PC-9 (cell line): ENCODE results near the gene PIP5K1B. TPM values are rescaled to one million over a fixed set of nuclear protein-coding genes. Genes with fewer than 3 reads are reported as not detected.

Source experiments
- BruUV-seq: library from RNA; stranded (reverse); fragments of 400-500 nt; replicated peaks from 2 replicates; lab custom pipeline; 2021; lab: Mats Ljungman, UMichigan
- CTCF ChIA-PET: fragments of 300-600 bp; sonication (Branson Sonifier 250); formaldehyde crosslinking; loops from one replicate; lab custom pipeline; 2022; ENCODE audit warnings: antibody characterized with exemption; lab: Charles Lee
- POLR2A ChIA-PET: fragments of 300-600 bp; sonication (Branson Sonifier 250); formaldehyde crosslinking; loops from one replicate; lab custom pipeline; 2022; ENCODE audit warnings: antibody characterized with exemption; ENCODE audit not compliant: unreplicated experiment; lab: Charles Lee
- DNase-seq, 2 experiments: peaks; one replicate each; pipeline versions ENCODE4 v3.0.0 to v3.0.0-alpha.2; 2015 to 2022; ENCODE audit warnings: mixed read lengths in 1 of 2
- H2AFZ ChIP-seq: fragments of 200-600 bp; sonication (generic); 2 replicates; pipeline ENCODE4 v1.8.1; 2017; ENCODE audit warnings: antibody characterized with exemption
- H3F3A ChIP-seq: fragments of 200-600 bp; sonication (generic); 2 replicates; pipeline ENCODE4 v1.8.1; 2017; ENCODE audit warnings: antibody characterized with exemption, mild to moderate bottlenecking, low read depth; ENCODE audit not compliant: insufficient read depth
- H3K27ac ChIP-seq: fragments of 200-600 bp; sonication (generic); 2 replicates; pipeline ENCODE4 v1.6.1; 2016; ENCODE audit warnings: mixed run types
- H3K27me3 ChIP-seq: fragments of 200-600 bp; sonication (generic); 2 replicates; pipeline ENCODE4 v1.6.1; 2016; ENCODE audit warnings: low read depth, mixed run types; ENCODE audit not compliant: insufficient read depth
- H3K36me3 ChIP-seq: fragments of 200-600 bp; sonication (generic); 2 replicates; pipeline ENCODE4 v1.6.1; 2016; ENCODE audit warnings: low read depth, mixed run types
- H3K4me1 ChIP-seq: fragments of 200-600 bp; sonication (generic); replicated peaks from 2 replicates; pipeline ENCODE4 v1.6.1; 2016; ENCODE audit warnings: mixed run types; ENCODE audit not compliant: insufficient read depth
- H3K4me2 ChIP-seq: fragments of 200-600 bp; sonication (generic); 2 replicates; pipeline ENCODE4 v1.6.1; 2017; ENCODE audit warnings: mixed run types
- H3K4me3 ChIP-seq: fragments of 200-600 bp; sonication (generic); 2 replicates; pipeline ENCODE4 v1.6.1; 2016; ENCODE audit warnings: mixed run types
- H3K79me2 ChIP-seq: fragments of 200-600 bp; sonication (generic); 2 replicates; pipeline ENCODE4 v1.6.1; 2017; ENCODE audit warnings: low read depth, mixed run types
- H3K9me2 ChIP-seq: fragments of 200-600 bp; sonication (generic); 2 replicates; pipeline ENCODE4 v1.8.1; 2017; ENCODE audit warnings: mild to moderate bottlenecking; ENCODE audit not compliant: insufficient read depth
- H3K9me3 ChIP-seq: fragments of 200-600 bp; sonication (generic); 2 replicates; pipeline ENCODE4 v1.8.1; 2016; ENCODE audit warnings: low read depth; ENCODE audit not compliant: insufficient read depth
- H4K20me1 ChIP-seq: fragments of 200-600 bp; sonication (generic); 2 replicates; pipeline ENCODE4 v1.8.1; 2017; ENCODE audit not compliant: insufficient read depth
- CTCF ChIP-seq: fragments of 200-600 bp; sonication (generic); conservative IDR thresholded peaks from 2 replicates; pipeline ENCODE4 v1.6.1; 2017; ENCODE audit warnings: mixed run types, antibody characterized with exemption, mild to moderate bottlenecking, moderate library complexity
- EZH2 ChIP-seq: fragments of 200-600 bp; sonication (generic); IDR thresholded peaks from 2 replicates; pipeline ENCODE4 v1.8.0; 2017; ENCODE audit warnings: antibody characterized with exemption, low read depth
- intact Hi-C: fragments of 100-400 bp; cut with micrococcal nuclease; formaldehyde crosslinking; loops from one replicate; pipeline ENCODE4 v1.10.0; 2022; ENCODE audit not compliant: unreplicated experiment
- total RNA-seq: library from RNA; stranded (reverse); gene quantifications from 2 replicates; pipeline ENCODE4 v1.2.3, GENCODE V29; 2021

Gene PIP5K1B
- total RNA-seq, 1 experiment from 2014 or later: not detected

GRCh38 chr9:68978501-68978900 is 273.5 kb downstream of the PIP5K1B start:
- DNase-seq: no peak
- Histone ChIP-seq H2AFZ (no peak overlapping the region), H3K4me2 (no peak overlapping the region), H3K9me3 (no peaks in the 10 kb centered on the region), H4K20me1 (no peaks in the 10 kb centered on the region), H3K9me2 (no peaks in the 10 kb centered on the region), H3F3A (no peaks in the 10 kb centered on the region), H3K27me3 (peaks cover 15% of the 10 kb centered on the region; the same call in 1 of the 2 replicates), H3K27ac (no peak overlapping the region), H3K4me3 (no peak overlapping the region), H3K36me3 (no peaks in the 10 kb centered on the region), H3K79me2 (no peaks in the 10 kb centered on the region), H3K4me1 (no peaks in the 10 kb centered on the region)
- TF ChIP-seq EZH2 (no peak), CTCF (no peak)
- ChIA-PET POLR2A (no interaction called here), CTCF (no interaction called here)
- BruUV-seq: no TSS peak
- intact Hi-C loops: no loop called here

GRCh38 chr9:68979538-68980314 is 274.7 kb downstream of the PIP5K1B start:
- H4K20me1 ChIP-seq: no peaks in the 10 kb centered on the region
- peaks cover 15% of the 10 kb centered on the region; the same call in 1 of the 2 replicates for H3K27me3 ChIP-seq
- H3K9me2 ChIP-seq: no peaks in the 10 kb centered on the region
- H3K4me2 ChIP-seq: no peak overlapping the region
- H3K4me3 ChIP-seq: no peak overlapping the region
- no peaks in the 10 kb centered on the region for H3K79me2 ChIP-seq
- H3K36me3 ChIP-seq: no peaks in the 10 kb centered on the region
- DNase-seq: no peak
- H2AFZ ChIP-seq: no peak overlapping the region
- ChIA-PET CTCF (interaction anchor here (0.5 kb wide), 1 partner anchor 158 kb away, joined by 3 read pairs; no protein-coding TSS in a partner anchor), POLR2A (no interaction called here)
- no peaks in the 10 kb centered on the region for H3K4me1 ChIP-seq
- no peak overlapping the region for H3K27ac ChIP-seq
- no peaks in the 10 kb centered on the region for H3K9me3 ChIP-seq
- TF ChIP-seq CTCF: no peak
- intact Hi-C loops: no loop called here
- no peaks in the 10 kb centered on the region for H3F3A ChIP-seq
- no TSS peak for BruUV-seq

GRCh38 chr9:68980341-68980914 is 275.4 kb downstream of the PIP5K1B start:
- intact Hi-C loops: no loop called here
- H3K27ac ChIP-seq: no peak overlapping the region
- no peaks in the 10 kb centered on the region for H3F3A ChIP-seq
- no peak overlapping the region for H3K4me2 ChIP-seq
- no peaks in the 10 kb centered on the region for H3K36me3 ChIP-seq
- no peaks in the 10 kb centered on the region for H4K20me1 ChIP-seq
- DNase-seq: no peak
- TF ChIP-seq CTCF: no peak
- TF ChIP-seq EZH2: no peak
- H3K9me3 ChIP-seq: no peaks in the 10 kb centered on the region
- no TSS peak for BruUV-seq
- ChIA-PET CTCF (no interaction called here), POLR2A (no interaction called here)
- H3K9me2 ChIP-seq: no peaks in the 10 kb centered on the region
- H3K27me3 ChIP-seq: peaks cover 15% of the 10 kb centered on the region; the same call in 1 of the 2 replicates
- no peaks in the 10 kb centered on the region for H3K4me1 ChIP-seq
- H2AFZ ChIP-seq: no peak overlapping the region
- no peak overlapping the region for H3K4me3 ChIP-seq
- no peaks in the 10 kb centered on the region for H3K79me2 ChIP-seq
